SH-SY5Y (cell line): Measurements from ENCODE around the gene AKAP5.

Source experiments
- GATA2 ChIP-seq: IDR thresholded peaks from 2 replicates; pipeline ENCODE4 v1.6.1; 2011; ENCODE audit warnings: mild to moderate bottlenecking, low read depth, low read length
- GATA3 ChIP-seq: IDR thresholded peaks from 2 replicates; pipeline ENCODE4 v1.6.1; 2011; ENCODE audit warnings: low read depth, mild to moderate bottlenecking, low read length, moderate library complexity

- TF ChIP-seq GATA3 (no peak), GATA2 (no peak)
Measured at GRCh38 chr14:64434528-64434927, 30.8 kb upstream of the AKAP5 start.
